Hepatocyte (in vitro differentiated cells): ENCODE measurements around the gene ARHGAP5. TPM values are rescaled to one million over a fixed set of nuclear protein-coding genes. Genes with fewer than 3 reads are reported as not detected.

ENCODE experiments used
- DNase-seq: peaks from one replicate; pipeline ENCODE4 v3.0.0-alpha.2; 2016; ENCODE audit warnings: low spot score
- H2AFZ ChIP-seq: fragments of 200-600 bp; sonication (generic); 2 replicates; pipeline ENCODE4 v1.6.0; 2016; ENCODE audit warnings: antibody characterized with exemption, mild to moderate bottlenecking
- H3K27ac ChIP-seq: fragments of 200-600 bp; sonication (generic); 2 replicates; pipeline ENCODE4 v1.5.1; 2016; ENCODE audit warnings: mild to moderate bottlenecking
- H3K27me3 ChIP-seq: fragments of 200-600 bp; sonication (generic); 2 replicates; pipeline ENCODE4 v1.6.1; 2016
- H3K36me3 ChIP-seq: fragments of 200-600 bp; sonication (generic); replicated peaks from 2 replicates; pipeline ENCODE4 v1.5.1; 2016; ENCODE audit warnings: low read depth; ENCODE audit not compliant: insufficient read depth
- H3K4me1 ChIP-seq: fragments of 200-600 bp; sonication (generic); 2 replicates; pipeline ENCODE4 v1.5.1; 2016; ENCODE audit warnings: mild to moderate bottlenecking, moderate library complexity; ENCODE audit not compliant: insufficient read depth
- H3K4me2 ChIP-seq: fragments of 200-600 bp; sonication (generic); 2 replicates; pipeline ENCODE4 v1.6.0; 2016
- H3K4me3 ChIP-seq: fragments of 200-600 bp; sonication (generic); 2 replicates; pipeline ENCODE4 v1.5.1; 2016; ENCODE audit warnings: mild to moderate bottlenecking
- H3K79me2 ChIP-seq: fragments of 200-600 bp; sonication (generic); 2 replicates; pipeline ENCODE4 v1.6.0; 2017; ENCODE audit warnings: mild to moderate bottlenecking
- H3K9me2 ChIP-seq: fragments of 200-600 bp; sonication (generic); replicated peaks from 2 replicates; pipeline ENCODE4 v1.6.0; 2017; ENCODE audit warnings: mild to moderate bottlenecking; ENCODE audit not compliant: insufficient read depth
- H3K9me3 ChIP-seq: fragments of 200-600 bp; sonication (generic); 2 replicates; pipeline ENCODE4 v1.5.1; 2016; ENCODE audit warnings: low read depth, mild to moderate bottlenecking
- H4K20me1 ChIP-seq: fragments of 200-600 bp; sonication (generic); 2 replicates; pipeline ENCODE4 v1.6.0; 2016; ENCODE audit warnings: mild to moderate bottlenecking; ENCODE audit not compliant: insufficient read depth, poor library complexity, severe bottlenecking
- EZH2 ChIP-seq: fragments of 200-600 bp; sonication (generic); IDR thresholded peaks from 2 replicates; pipeline ENCODE4 v1.6.1; 2016; ENCODE audit warnings: antibody characterized with exemption, mild to moderate bottlenecking, borderline replicate concordance
- EZH2phosphoT487 ChIP-seq: fragments of 200-600 bp; sonication (generic); IDR thresholded peaks from one replicate; pipeline ENCODE4 v1.6.1; 2018; ENCODE audit warnings: antibody characterized with exemption, mild to moderate bottlenecking, low read depth, moderate library complexity; ENCODE audit not compliant: unreplicated experiment, severe bottlenecking
- WGBS: methylation state at CpG from one replicate; pipeline ENCODE4 v1.1.6; 2016; ENCODE audit warnings: low lambda C conversion rate; ENCODE audit errors: missing lambda C conversion rate; 5-methylcytosine and 5-hydroxymethylcytosine counted together
- polyA plus RNA-seq: library from polyadenylated mRNA; unstranded; fragments of >200 nt; fragmentation: Nextera tagmentation; extraction: Ambion mirVana; gene quantifications from 2 replicates; pipeline ENCODE4 v1.2.1, GENCODE V29; 2016
- total RNA-seq: library from RNA; depleted of rRNA; stranded (reverse); fragments of >200 nt; gene quantifications from 2 replicates; pipeline ENCODE4 v1.2.3, GENCODE V29; 2014
- TF ChIP-seq, protein P1 (sequence below): fragments of 200-600 bp; sonication (generic); IDR thresholded peaks from 2 replicates; pipeline ENCODE4 v1.5.1; 2016; ENCODE audit warnings: antibody characterized with exemption, mild to moderate bottlenecking; ENCODE audit not compliant: poor library complexity

The ARHGAP5 gene
- total and polyA plus RNA-seq, 2 experiments from 2014 or later, result 16.5 to 144 TPM

DNA sequence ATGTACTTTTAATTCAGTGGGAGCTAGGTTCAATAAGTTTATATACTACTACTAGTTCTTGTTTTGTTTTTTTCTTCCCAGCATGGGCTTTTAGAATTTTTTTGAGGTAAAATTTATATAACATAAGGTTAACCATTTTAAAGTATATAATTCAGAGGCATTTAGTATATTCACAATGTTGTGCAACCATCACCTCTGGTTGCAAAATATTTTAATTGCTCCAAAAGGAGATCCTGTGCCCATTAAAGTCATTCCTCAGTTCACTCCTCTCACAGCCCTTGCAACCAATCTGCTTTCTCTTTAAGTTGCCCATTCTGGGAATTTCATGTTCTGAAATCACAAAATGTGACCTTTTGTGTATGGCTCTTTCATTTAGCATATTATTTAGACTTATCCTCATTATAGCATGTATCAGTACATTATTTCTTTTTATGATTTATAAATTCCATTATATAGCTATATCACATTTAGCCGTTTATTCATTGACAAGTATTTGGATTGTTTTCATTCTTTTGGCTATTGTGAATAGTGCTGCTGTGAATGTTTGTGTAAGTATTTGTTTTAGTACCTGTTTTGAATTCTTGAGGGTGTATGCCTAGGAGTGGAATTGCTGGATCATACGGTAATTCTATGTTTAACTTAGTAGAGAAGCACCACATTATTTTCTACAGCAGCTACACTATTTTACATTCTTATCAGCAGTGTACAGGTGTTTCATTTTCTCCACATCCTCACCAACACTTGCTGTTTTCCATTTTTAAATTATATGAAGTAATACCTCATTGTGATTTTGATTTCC lies 59.1 kb downstream of the ARHGAP5 start:
- H4K20me1 ChIP-seq, result peaks cover 6% of the 10 kb centered on the region

DNA sequence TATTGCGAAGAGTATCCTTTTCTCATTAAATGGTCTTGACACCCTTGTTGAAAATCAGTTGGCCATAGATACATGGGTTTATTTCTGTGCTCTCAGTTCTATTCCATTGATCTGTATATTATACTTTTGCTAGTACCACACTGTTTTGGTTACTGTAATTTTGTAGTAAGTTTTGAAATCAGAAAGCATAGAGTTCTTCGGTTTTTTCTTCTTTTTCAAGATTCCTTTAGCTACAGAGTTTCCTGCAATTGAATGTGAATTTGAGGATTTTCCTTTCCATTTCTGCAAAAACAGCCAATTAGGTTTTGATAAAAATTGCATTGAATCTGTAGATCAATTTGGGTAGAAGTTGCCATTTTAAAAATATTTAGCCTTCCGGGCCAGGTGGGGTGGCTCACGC lies 60.2 kb downstream of the ARHGAP5 start:
- Histone ChIP-seq H3K4me3 (no peak overlapping the region), H3K36me3 (peaks cover 4% of the 10 kb centered on the region), H3K27ac (no peak overlapping the region), H3K9me2 (no peaks in the 10 kb centered on the region), H4K20me1 (peaks cover 6% of the 10 kb centered on the region), H3K27me3 (no peaks in the 10 kb centered on the region), H3K79me2 (peaks cover 89% of the 10 kb centered on the region), H3K4me1 (no peaks in the 10 kb centered on the region), H2AFZ (no peak overlapping the region), H3K9me3 (peaks cover 17% of the 10 kb centered on the region), H3K4me2 (no peak overlapping the region)
- DNase-seq, result no peak
- TF ChIP-seq EZH2phosphoT487 (no peak), EZH2 (no peak)
- TF ChIP-seq, protein P1, sequence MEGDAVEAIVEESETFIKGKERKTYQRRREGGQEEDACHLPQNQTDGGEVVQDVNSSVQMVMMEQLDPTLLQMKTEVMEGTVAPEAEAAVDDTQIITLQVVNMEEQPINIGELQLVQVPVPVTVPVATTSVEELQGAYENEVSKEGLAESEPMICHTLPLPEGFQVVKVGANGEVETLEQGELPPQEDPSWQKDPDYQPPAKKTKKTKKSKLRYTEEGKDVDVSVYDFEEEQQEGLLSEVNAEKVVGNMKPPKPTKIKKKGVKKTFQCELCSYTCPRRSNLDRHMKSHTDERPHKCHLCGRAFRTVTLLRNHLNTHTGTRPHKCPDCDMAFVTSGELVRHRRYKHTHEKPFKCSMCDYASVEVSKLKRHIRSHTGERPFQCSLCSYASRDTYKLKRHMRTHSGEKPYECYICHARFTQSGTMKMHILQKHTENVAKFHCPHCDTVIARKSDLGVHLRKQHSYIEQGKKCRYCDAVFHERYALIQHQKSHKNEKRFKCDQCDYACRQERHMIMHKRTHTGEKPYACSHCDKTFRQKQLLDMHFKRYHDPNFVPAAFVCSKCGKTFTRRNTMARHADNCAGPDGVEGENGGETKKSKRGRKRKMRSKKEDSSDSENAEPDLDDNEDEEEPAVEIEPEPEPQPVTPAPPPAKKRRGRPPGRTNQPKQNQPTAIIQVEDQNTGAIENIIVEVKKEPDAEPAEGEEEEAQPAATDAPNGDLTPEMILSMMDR, result no peak
- WGBS, result over 99% methylated on average over 4 of the region's 4 CpGs

More for the DNA sequence above, 59.1 kb downstream of the ARHGAP5 start:
- no peaks in the 10 kb centered on the region for H3K4me1 ChIP-seq
- TF ChIP-seq, protein P1, result no peak
- TF ChIP-seq EZH2 (no peak), EZH2phosphoT487 (no peak)
- DNase-seq, result no peak
- H3K27ac ChIP-seq, result no peak overlapping the region
- no peaks in the 10 kb centered on the region for H3K9me2 ChIP-seq
- peaks cover 4% of the 10 kb centered on the region for H3K36me3 ChIP-seq
- 89% methylated on average over 2 of the region's 2 CpGs for WGBS
- H3K4me3 ChIP-seq, result no peak overlapping the region
- peaks cover 89% of the 10 kb centered on the region for H3K79me2 ChIP-seq
- no peaks in the 10 kb centered on the region for H3K27me3 ChIP-seq
- no peak overlapping the region for H2AFZ ChIP-seq
- H3K4me2 ChIP-seq, result no peak overlapping the region
- H3K9me3 ChIP-seq, result peaks cover 17% of the 10 kb centered on the region

DNA sequence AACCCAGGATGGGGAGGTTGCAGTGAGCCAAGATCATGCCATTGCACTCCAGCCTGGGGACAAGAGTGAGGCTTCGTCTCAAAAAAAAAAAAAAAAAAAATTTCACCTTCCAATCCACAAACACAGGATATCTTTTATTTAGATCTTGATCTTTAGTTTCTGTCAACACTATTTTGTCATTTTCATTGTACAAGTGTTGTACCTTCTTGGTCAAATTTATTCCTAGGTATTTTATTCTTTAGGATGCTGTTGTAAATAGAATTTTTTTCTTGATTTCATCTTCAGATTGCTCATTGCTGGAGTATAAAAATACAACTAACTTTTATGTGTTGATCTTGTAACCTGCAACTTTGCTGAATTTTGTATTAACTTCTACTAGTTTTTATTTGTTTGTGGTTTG lies 60.8 kb downstream of the ARHGAP5 start:
- Histone ChIP-seq H3K4me1 (no peaks in the 10 kb centered on the region), H3K9me2 (no peaks in the 10 kb centered on the region), H3K36me3 (peaks cover 4% of the 10 kb centered on the region), H3K79me2 (peaks cover 93% of the 10 kb centered on the region), H3K4me2 (no peak overlapping the region), H3K9me3 (peaks cover 17% of the 10 kb centered on the region), H2AFZ (no peak overlapping the region), H4K20me1 (peaks cover 6% of the 10 kb centered on the region), H3K27me3 (no peaks in the 10 kb centered on the region), H3K27ac (no peak overlapping the region), H3K4me3 (no peak overlapping the region)
- TF ChIP-seq EZH2phosphoT487 (no peak), EZH2 (no peak)
- TF ChIP-seq, protein P1, result no peak
- 92% methylated on average over 1 of the region's 1 CpG for WGBS
- no peak for DNase-seq
